Astrocyte (in vitro differentiated cells and primary cell): Measurements from ENCODE around the gene BAHCC1.

Experiments used
- CTCF ChIP-seq: IDR thresholded peaks from 2 replicates; pipeline ENCODE4 v1.5.1; 2011; ENCODE audit warnings: low read depth, mild to moderate bottlenecking, inconsistent platforms, low read length, moderate library complexity; ENCODE audit not compliant: insufficient read depth
- EZH2 ChIP-seq: IDR thresholded peaks from 2 replicates; pipeline ENCODE4 v1.6.1; 2012; ENCODE audit warnings: mild to moderate bottlenecking, low read length, inconsistent platforms; ENCODE audit not compliant: insufficient read depth

GRCh38 chr17:81487089-81487486 is 91.8 kb downstream of the BAHCC1 start:
- TF ChIP-seq CTCF, result no peak
- TF ChIP-seq EZH2, result no peak
